HepG2 (cell line): ENCODE measurements around the gene TTPAL. TPM values are rescaled to one million over a fixed set of nuclear protein-coding genes. Genes with fewer than 3 reads are reported as not detected.

Experiments used
- DNMT3B ChIP-seq: conservative IDR thresholded peaks from 2 replicates; pipeline ENCODE4 v1.6.1; 2016; ENCODE audit warnings: missing biosample characterization, control low read depth
- FOXP1 ChIP-seq, 2 experiments: fragments of 450-650 bp in 1 of 2; IDR thresholded peaks; 2 replicates each; pipeline ENCODE4 v1.6.1; 2017 to 2018; ENCODE audit warnings: antibody characterized with exemption in 1 of 2
- HNRNPH1 ChIP-seq: fragments of 200-400 bp; formaldehyde crosslinking; optimal IDR thresholded peaks from 2 replicates; pipeline ENCODE3; 2017; ENCODE audit warnings: mild to moderate bottlenecking, low read depth, low read length
- KAT2B ChIP-seq: fragments of 150-350 bp; IDR thresholded peaks from 2 replicates; pipeline ENCODE4 v1.6.1; 2014; ENCODE audit warnings: low read depth, low read length, borderline replicate concordance
- KLF11 ChIP-seq: IDR thresholded peaks from 2 replicates; pipeline ENCODE4 v1.6.1; 2016; ENCODE audit warnings: missing compliant biosample characterization
- LCORL ChIP-seq, 2 experiments: fragments of 450-650 bp in 1 of 2; sonication (generic) in 1 of 2; formaldehyde crosslinking in 1 of 2; IDR thresholded peaks; 2 replicates each; pipeline versions ENCODE4 v1.5.0 to v1.6.1; 2017 to 2020; ENCODE audit warnings: antibody characterized with exemption in 1 of 2, missing genetic modification reagents in 1 of 2
- NCOA2 ChIP-seq: sonication (generic); formaldehyde crosslinking; IDR thresholded peaks from 2 replicates; pipeline ENCODE4 v1.8.0; 2022; ENCODE audit warnings: inconsistent platforms
- NFE2 ChIP-seq: sonication (generic); formaldehyde crosslinking; IDR thresholded peaks from 2 replicates; pipeline ENCODE4 v1.4.0; 2020; ENCODE audit warnings: missing genetic modification reagents
- TAF15 ChIP-seq: fragments of 200-400 bp; formaldehyde crosslinking; IDR thresholded peaks from one replicate; pipeline ENCODE4 v1.6.1; 2018; ENCODE audit warnings: mild to moderate bottlenecking, low read depth, low read length; ENCODE audit not compliant: poor library complexity, severe bottlenecking
- YEATS4 ChIP-seq: sonication (generic); formaldehyde crosslinking; IDR thresholded peaks from 2 replicates; pipeline ENCODE4 v1.4.0; 2020; ENCODE audit warnings: missing genetic modification reagents, borderline replicate concordance
- ZFP37 ChIP-seq: sonication (generic); formaldehyde crosslinking; IDR thresholded peaks from 2 replicates; pipeline ENCODE4 v1.4.0; 2020; ENCODE audit warnings: missing genetic modification reagents, borderline replicate concordance
- ZFYVE20 ChIP-seq: sonication (generic); formaldehyde crosslinking; IDR thresholded peaks from 2 replicates; pipeline ENCODE4 v1.8.0; 2023; ENCODE audit warnings: low read depth, mild to moderate bottlenecking, moderate library complexity, missing genetic modification reagents, borderline replicate concordance
- ZNF749 ChIP-seq: sonication (generic); formaldehyde crosslinking; IDR thresholded peaks from 2 replicates; pipeline ENCODE4 v1.8.0; 2022; ENCODE audit warnings: mild to moderate bottlenecking, missing genetic modification reagents, moderate library complexity, borderline replicate concordance
- ZNF772 ChIP-seq: sonication (generic); formaldehyde crosslinking; IDR thresholded peaks from 2 replicates; pipeline ENCODE4 v1.5.0; 2020; ENCODE audit warnings: mild to moderate bottlenecking, missing genetic modification reagents
- ZNF839 ChIP-seq: sonication (generic); formaldehyde crosslinking; IDR thresholded peaks from 2 replicates; pipeline ENCODE4 v1.4.0; 2020; ENCODE audit warnings: missing genetic modification reagents, mild to moderate bottlenecking, borderline replicate concordance
- polyA plus RNA-seq, 8 experiments: library from polyadenylated mRNA; depleted of rRNA in 3 of 8; stranded (reverse) in 7 of 8; unstranded in 1 of 8; fragments of >200 nt; fragmentation: Illumina TruSeq in 4 of 8; extraction: Trizol in 4 of 8; gene quantifications; 2 replicates each; pipeline versions ENCODE4 v1.2.1 to v1.2.3, GENCODE V29; 2011 to 2016; ENCODE audit warnings: low read depth in 4 of 8, missing spikeins in 1 of 8, mixed read lengths in 1 of 8; ENCODE audit not compliant: insufficient read depth in 1 of 8
- total RNA-seq, 5 experiments: library from RNA; depleted of rRNA; stranded (reverse); fragments of >200 nt; fragmentation: Illumina TruSeq; extraction: Trizol; gene quantifications; 2 replicates each; pipeline ENCODE4 v1.2.3, GENCODE V29; 2016; ENCODE audit warnings: low read depth in 1 of 5
- TF ChIP-seq, protein P1 (sequence below): sonication (generic); formaldehyde crosslinking; IDR thresholded peaks from 2 replicates; pipeline ENCODE4 v1.5.1; 2020; ENCODE audit warnings: missing genetic modification reagents, mild to moderate bottlenecking, borderline replicate concordance
- TF ChIP-seq, protein P2 (sequence below): sonication (generic); formaldehyde crosslinking; IDR thresholded peaks from 2 replicates; pipeline ENCODE4 v1.8.0; 2022; ENCODE audit warnings: mild to moderate bottlenecking, missing genetic modification reagents
- TF ChIP-seq, protein P3 (sequence below): IDR thresholded peaks from 2 replicates; pipeline ENCODE4 v1.6.1; 2012; ENCODE audit warnings: low read length, improper control_type of control experiment
- TF ChIP-seq, protein P4 (sequence below): sonication (generic); formaldehyde crosslinking; IDR thresholded peaks from 2 replicates; pipeline ENCODE4 v1.8.0; 2022; ENCODE audit warnings: missing genetic modification reagents, mild to moderate bottlenecking, inconsistent platforms, borderline replicate concordance
- TF ChIP-seq, protein P5 (sequence below): sonication (generic); formaldehyde crosslinking; IDR thresholded peaks from 2 replicates; pipeline ENCODE4 v1.8.0; 2022; ENCODE audit warnings: low read depth, missing genetic modification reagents

TTPAL gene
- total and polyA plus RNA-seq, 2 of the 13 experiments (the other 11 are each of a cell fraction or from before 2014, with no cell fraction given): 4.3 to 18.8 TPM

DNA sequence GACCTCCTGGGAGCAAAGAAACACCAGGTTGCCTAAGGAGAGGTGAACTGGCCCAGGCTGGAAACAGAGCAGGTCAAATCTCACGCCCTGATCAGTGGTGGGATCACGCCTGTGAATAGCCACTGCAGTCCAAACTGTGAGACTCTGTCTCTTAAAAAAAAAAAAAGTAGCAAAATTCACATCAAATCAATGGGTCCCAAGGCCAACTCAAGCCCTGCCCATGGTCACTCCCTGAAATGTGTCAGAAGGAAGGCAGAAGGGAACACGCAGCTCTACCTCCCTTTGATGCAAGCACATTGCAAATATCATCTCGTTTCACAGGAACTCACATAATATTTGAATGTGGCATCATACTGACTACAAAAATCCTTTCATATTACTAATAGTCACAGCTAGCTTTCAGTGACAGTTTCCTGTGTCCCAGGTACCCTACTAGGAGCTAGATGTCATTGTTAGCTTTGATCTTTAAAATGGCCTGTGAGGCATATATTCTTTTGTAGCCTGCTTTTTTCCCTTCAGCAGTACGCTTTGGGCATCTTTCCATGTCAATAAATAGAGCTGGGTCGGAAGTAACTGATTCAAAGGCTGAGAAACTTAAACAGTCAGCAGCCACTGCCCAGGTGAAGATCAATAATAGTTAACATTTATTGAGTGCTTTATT is 14.4 kb upstream of the TTPAL start (continued):
- TF ChIP-seq ZNF839 (CRISPR knock-in tag) (no peak), ZNF749 (CRISPR knock-in tag) (no peak), LCORL (IDR thresholded peaks at IDR 0.05) (peak; percentile 11; the same call in 1 of the 2 replicates), LCORL (CRISPR knock-in tag; IDR thresholded peaks at IDR 0.05) (peak; percentile 46), ZFYVE20 (CRISPR knock-in tag) (no peak), NFE2 (CRISPR knock-in tag) (no peak), YEATS4 (CRISPR knock-in tag) (0 out of 2 replicates have a peak, but pooled peaks have one; percentile 2), KAT2B (peak; percentile 76; the same call in 1 of the 2 replicates), FOXP1 (IDR thresholded peaks at IDR 0.05) (no peak), FOXP1 (CRISPR knock-in tag; IDR thresholded peaks at IDR 0.05) (no peak), ZNF772 (CRISPR knock-in tag) (no peak), HNRNPH1 (no peak), ZFP37 (CRISPR knock-in tag) (no peak; the same call in 1 of the 2 replicates), KLF11 (CRISPR knock-in tag) (no peak), DNMT3B (CRISPR knock-in tag) (peak; percentile 86), TAF15 (no peak), NCOA2 (peak; percentile 70)
- TF ChIP-seq, protein P1, sequence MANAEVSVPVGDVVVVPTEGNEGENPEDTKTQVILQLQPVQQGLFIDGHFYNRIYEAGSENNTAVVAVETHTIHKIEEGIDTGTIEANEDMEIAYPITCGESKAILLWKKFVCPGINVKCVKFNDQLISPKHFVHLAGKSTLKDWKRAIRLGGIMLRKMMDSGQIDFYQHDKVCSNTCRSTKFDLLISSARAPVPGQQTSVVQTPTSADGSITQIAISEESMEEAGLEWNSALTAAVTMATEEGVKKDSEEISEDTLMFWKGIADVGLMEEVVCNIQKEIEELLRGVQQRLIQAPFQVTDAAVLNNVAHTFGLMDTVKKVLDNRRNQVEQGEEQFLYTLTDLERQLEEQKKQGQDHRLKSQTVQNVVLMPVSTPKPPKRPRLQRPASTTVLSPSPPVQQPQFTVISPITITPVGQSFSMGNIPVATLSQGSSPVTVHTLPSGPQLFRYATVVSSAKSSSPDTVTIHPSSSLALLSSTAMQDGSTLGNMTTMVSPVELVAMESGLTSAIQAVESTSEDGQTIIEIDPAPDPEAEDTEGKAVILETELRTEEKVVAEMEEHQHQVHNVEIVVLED: peak; percentile 57; the same call in 1 of the 2 replicates
- TF ChIP-seq, protein P2, sequence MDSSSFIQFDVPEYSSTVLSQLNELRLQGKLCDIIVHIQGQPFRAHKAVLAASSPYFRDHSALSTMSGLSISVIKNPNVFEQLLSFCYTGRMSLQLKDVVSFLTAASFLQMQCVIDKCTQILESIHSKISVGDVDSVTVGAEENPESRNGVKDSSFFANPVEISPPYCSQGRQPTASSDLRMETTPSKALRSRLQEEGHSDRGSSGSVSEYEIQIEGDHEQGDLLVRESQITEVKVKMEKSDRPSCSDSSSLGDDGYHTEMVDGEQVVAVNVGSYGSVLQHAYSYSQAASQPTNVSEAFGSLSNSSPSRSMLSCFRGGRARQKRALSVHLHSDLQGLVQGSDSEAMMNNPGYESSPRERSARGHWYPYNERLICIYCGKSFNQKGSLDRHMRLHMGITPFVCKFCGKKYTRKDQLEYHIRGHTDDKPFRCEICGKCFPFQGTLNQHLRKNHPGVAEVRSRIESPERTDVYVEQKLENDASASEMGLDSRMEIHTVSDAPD: no peak
- TF ChIP-seq, protein P3, sequence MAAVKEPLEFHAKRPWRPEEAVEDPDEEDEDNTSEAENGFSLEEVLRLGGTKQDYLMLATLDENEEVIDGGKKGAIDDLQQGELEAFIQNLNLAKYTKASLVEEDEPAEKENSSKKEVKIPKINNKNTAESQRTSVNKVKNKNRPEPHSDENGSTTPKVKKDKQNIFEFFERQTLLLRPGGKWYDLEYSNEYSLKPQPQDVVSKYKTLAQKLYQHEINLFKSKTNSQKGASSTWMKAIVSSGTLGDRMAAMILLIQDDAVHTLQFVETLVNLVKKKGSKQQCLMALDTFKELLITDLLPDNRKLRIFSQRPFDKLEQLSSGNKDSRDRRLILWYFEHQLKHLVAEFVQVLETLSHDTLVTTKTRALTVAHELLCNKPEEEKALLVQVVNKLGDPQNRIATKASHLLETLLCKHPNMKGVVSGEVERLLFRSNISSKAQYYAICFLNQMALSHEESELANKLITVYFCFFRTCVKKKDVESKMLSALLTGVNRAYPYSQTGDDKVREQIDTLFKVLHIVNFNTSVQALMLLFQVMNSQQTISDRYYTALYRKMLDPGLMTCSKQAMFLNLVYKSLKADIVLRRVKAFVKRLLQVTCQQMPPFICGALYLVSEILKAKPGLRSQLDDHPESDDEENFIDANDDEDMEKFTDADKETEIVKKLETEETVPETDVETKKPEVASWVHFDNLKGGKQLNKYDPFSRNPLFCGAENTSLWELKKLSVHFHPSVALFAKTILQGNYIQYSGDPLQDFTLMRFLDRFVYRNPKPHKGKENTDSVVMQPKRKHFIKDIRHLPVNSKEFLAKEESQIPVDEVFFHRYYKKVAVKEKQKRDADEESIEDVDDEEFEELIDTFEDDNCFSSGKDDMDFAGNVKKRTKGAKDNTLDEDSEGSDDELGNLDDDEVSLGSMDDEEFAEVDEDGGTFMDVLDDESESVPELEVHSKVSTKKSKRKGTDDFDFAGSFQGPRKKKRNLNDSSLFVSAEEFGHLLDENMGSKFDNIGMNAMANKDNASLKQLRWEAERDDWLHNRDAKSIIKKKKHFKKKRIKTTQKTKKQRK: no peak
- TF ChIP-seq, protein P4, sequence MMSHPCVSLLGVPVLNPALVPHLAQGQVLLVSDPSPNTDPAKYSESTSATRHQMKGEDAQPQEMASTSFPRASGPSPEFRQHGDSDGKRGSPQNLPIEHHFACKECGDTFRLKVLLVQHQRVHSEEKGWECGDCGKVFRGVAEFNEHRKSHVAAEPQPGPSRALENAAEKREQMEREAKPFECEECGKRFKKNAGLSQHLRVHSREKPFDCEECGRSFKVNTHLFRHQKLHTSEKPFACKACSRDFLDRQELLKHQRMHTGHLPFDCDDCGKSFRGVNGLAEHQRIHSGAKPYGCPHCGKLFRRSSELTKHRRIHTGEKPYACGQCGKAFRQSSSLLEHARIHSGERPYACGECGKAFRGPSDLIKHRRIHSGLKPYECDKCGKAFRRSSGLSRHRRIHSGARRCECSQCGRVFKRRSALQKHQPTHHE (CRISPR knock-in tag): no peak
- TF ChIP-seq, protein P5, sequence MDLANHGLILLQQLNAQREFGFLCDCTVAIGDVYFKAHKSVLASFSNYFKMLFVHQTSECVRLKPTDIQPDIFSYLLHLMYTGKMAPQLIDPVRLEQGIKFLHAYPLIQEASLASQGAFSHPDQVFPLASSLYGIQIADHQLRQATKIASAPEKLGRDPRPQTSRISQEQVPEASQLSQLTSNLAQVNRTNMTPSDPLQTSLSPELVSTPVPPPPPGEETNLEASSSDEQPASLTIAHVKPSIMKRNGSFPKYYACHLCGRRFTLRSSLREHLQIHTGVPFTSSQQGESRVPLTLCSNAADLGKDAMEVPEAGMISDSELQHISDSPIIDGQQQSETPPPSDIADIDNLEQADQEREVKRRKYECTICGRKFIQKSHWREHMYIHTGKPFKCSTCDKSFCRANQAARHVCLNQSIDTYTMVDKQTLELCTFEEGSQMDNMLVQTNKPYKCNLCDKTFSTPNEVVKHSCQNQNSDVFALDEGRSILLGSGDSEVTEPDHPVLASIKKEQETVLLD (CRISPR knock-in tag): no peak
